Activated CD8-positive, alpha-beta T cell treated with anti-CD3 and anti-CD28 coated beads for 36 hours (primary cell): ENCODE data around the gene QSOX2. TPM values are rescaled to one million over a fixed set of nuclear protein-coding genes. Genes with fewer than 3 reads are reported as not detected.

Experiments used
- ATAC-seq: fragments of 200-7000 bp; cut with Tn5 transposase; one replicate; pipeline ENCODE4 v1.10.0; 2021; ENCODE audit warnings: mild to moderate bottlenecking, moderate library complexity
- CTCF ChIA-PET: fragments of 350-600 bp; sonication (Branson Sonifier 250); formaldehyde crosslinking; loops from one replicate; lab custom pipeline; 2021; ENCODE audit warnings: antibody characterized with exemption; lab: Charles Lee
- POLR2A ChIA-PET: fragments of 350-600 bp; sonication (Branson Sonifier 250); formaldehyde crosslinking; loops from one replicate; lab custom pipeline; 2021; ENCODE audit warnings: antibody characterized with exemption; lab: Charles Lee
- DNase-seq: peaks from one replicate; pipeline ENCODE4 v3.0.0-alpha.2; 2020
- H3K27ac Mint-ChIP-seq: one replicate; pipeline ENCODE4 v1.8.0; 2021; ENCODE audit warnings: mild to moderate bottlenecking, mixed read lengths
- H3K27me3 Mint-ChIP-seq: one replicate; pipeline ENCODE4 v1.8.0; 2021; ENCODE audit warnings: mixed read lengths
- H3K36me3 Mint-ChIP-seq: one replicate; pipeline ENCODE4 v1.8.0; 2021; ENCODE audit warnings: low read depth, mixed read lengths
- H3K4me1 Mint-ChIP-seq: one replicate; pipeline ENCODE4 v1.8.0; 2021; ENCODE audit warnings: low read depth, mixed read lengths
- H3K4me3 Mint-ChIP-seq: one replicate; pipeline ENCODE4 v1.8.0; 2021; ENCODE audit warnings: mild to moderate bottlenecking, moderate library complexity, mixed read lengths
- H3K9me3 Mint-ChIP-seq: one replicate; pipeline ENCODE4 v1.8.0; 2021; ENCODE audit warnings: mixed read lengths
- CTCF ChIP-seq: fragments of 200-600 bp; IDR thresholded peaks from one replicate; pipeline ENCODE4 v1.8.0; 2022; ENCODE audit warnings: antibody characterized with exemption, mild to moderate bottlenecking
- intact Hi-C: fragments of 100-400 bp; cut with micrococcal nuclease; formaldehyde crosslinking; loops from one replicate; pipeline ENCODE4 v1.10.0; 2022
- total RNA-seq, 2 experiments: library from RNA; stranded (reverse); gene quantifications; one replicate each; pipeline ENCODE4 v1.2.3, GENCODE V29; 2021

Gene QSOX2
- total RNA-seq, 2 experiments from 2014 or later, result 21.0 to 21.5 TPM

- DNase-seq (no peak), ATAC-seq (no peak)
- intact Hi-C loops, result no loop called here
- Mint-ChIP-seq H3K27me3 (peaks cover 55% of the 10 kb centered on the region), H3K9me3 (no peaks in the 10 kb centered on the region), H3K4me1 (peaks cover 12% of the 10 kb centered on the region), H3K4me3 (no peak overlapping the region), H3K27ac (no peak overlapping the region), H3K36me3 (no peaks in the 10 kb centered on the region)
- ChIA-PET POLR2A (interaction anchor here (0.9 kb wide), 1 partner anchor 976 kb away, joined by 3 read pairs; no protein-coding TSS in a partner anchor), CTCF (no interaction called here)
- no peak for TF ChIP-seq CTCF
These were observed 52.3 kb downstream of the QSOX2 start for GRCh38 chr9:136193127-136193890.

GRCh38 chr9:136192289-136193126 lies 53.1 kb downstream of the QSOX2 start:
- no peak for TF ChIP-seq CTCF
- H3K9me3 Mint-ChIP-seq, result no peaks in the 10 kb centered on the region
- intact Hi-C loops, result no loop called here
- ChIA-PET POLR2A (interaction anchor here (0.9 kb wide), 1 partner anchor 975 kb away, joined by 3 read pairs; no protein-coding TSS in a partner anchor), CTCF (no interaction called here)
- no peak for ATAC-seq
- no peaks in the 10 kb centered on the region for H3K36me3 Mint-ChIP-seq
- H3K27ac Mint-ChIP-seq, result no peak overlapping the region
- peaks cover 50% of the 10 kb centered on the region for H3K27me3 Mint-ChIP-seq
- DNase-seq, result no peak
- peaks cover 12% of the 10 kb centered on the region for H3K4me1 Mint-ChIP-seq
- H3K4me3 Mint-ChIP-seq, result no peak overlapping the region

- Mint-ChIP-seq H3K27ac (no peak overlapping the region), H3K9me3 (no peaks in the 10 kb centered on the region), H3K36me3 (no peaks in the 10 kb centered on the region), H3K4me3 (no peak overlapping the region), H3K27me3 (peaks cover 51% of the 10 kb centered on the region), H3K4me1 (peaks cover 12% of the 10 kb centered on the region)
- POLR2A ChIA-PET, result no interaction called here
- ATAC-seq (no peak), DNase-seq (no peak)
- TF ChIP-seq CTCF, result no peak
- intact Hi-C loops, result no loop called here
- CTCF ChIA-PET, result no interaction called here
These were observed 53.7 kb downstream of the QSOX2 start for GRCh38 chr9:136191960-136192286.

GRCh38 chr9:136191099-136191959 lies 54.3 kb downstream of the QSOX2 start:
- Mint-ChIP-seq H3K4me1 (peaks cover 6% of the 10 kb centered on the region), H3K27ac (no peak overlapping the region), H3K9me3 (no peaks in the 10 kb centered on the region), H3K36me3 (no peaks in the 10 kb centered on the region), H3K4me3 (no peak overlapping the region), H3K27me3 (peaks cover 46% of the 10 kb centered on the region)
- POLR2A ChIA-PET, result no interaction called here
- no peak for DNase-seq
- no peak for ATAC-seq
- TF ChIP-seq CTCF, result no peak
- CTCF ChIA-PET, result no interaction called here
- intact Hi-C loops, result no loop called here
